Neuronal stem cell (in vitro differentiated cells): ENCODE data around the gene OR8A1.
"Not testable (repeated sequence)": the region's sequence is repeated elsewhere in the genome, so short reads cannot be mapped to it uniquely, and the experiment has no call there.

Source experiments
- DNase-seq: peaks from one replicate; pipeline ENCODE4 v3.0.0-alpha.2; 2013; ENCODE audit warnings: low spot score
- H2AFZ ChIP-seq: one replicate; pipeline ENCODE4 v1.6.1; 2013; ENCODE audit warnings: mild to moderate bottlenecking, low read length, inconsistent platforms
- H2AK5ac ChIP-seq: 2 replicates; pipeline ENCODE4 v1.6.1; 2013; ENCODE audit warnings: low read depth, mild to moderate bottlenecking, inconsistent platforms, low read length, moderate library complexity, mixed read lengths
- H2BK120ac ChIP-seq: 2 replicates; pipeline ENCODE4 v1.6.1; 2013; ENCODE audit warnings: low read depth, mild to moderate bottlenecking, inconsistent platforms, low read length, moderate library complexity, mixed read lengths
- H2BK12ac ChIP-seq: one replicate; pipeline ENCODE4 v1.6.1; 2013; ENCODE audit warnings: low read length, inconsistent platforms
- H2BK15ac ChIP-seq: 2 replicates; pipeline ENCODE4 v1.6.1; 2013; ENCODE audit warnings: mild to moderate bottlenecking, low read length, inconsistent platforms, mixed read lengths
- H2BK5ac ChIP-seq: one replicate; pipeline ENCODE4 v1.6.1; 2013; ENCODE audit warnings: inconsistent platforms, mild to moderate bottlenecking, low read length, moderate library complexity
- H3K14ac ChIP-seq: one replicate; pipeline ENCODE4 v1.6.1; 2013; ENCODE audit warnings: low read length, inconsistent platforms
- H3K18ac ChIP-seq: 2 replicates; pipeline ENCODE4 v1.6.1; 2013; ENCODE audit warnings: low read length, inconsistent platforms
- H3K23ac ChIP-seq: 2 replicates; pipeline ENCODE4 v1.6.1; 2013; ENCODE audit warnings: low read depth, mild to moderate bottlenecking, mixed read lengths, low read length, inconsistent platforms; ENCODE audit not compliant: poor library complexity
- H3K27ac ChIP-seq: replicated peaks from 3 replicates; pipeline ENCODE4 v1.5.1; 2013; ENCODE audit warnings: low read length, inconsistent platforms
- H3K27me3 ChIP-seq, 3 experiments: 2 replicates each; pipeline ENCODE4 v1.6.1; 2013; ENCODE audit warnings: low read length in 3 of 3, mild to moderate bottlenecking in 2 of 3, inconsistent platforms in 1 of 3, low read depth in 1 of 3, mixed read lengths in 1 of 3, moderate library complexity in 1 of 3; ENCODE audit not compliant: control insufficient read depth in 3 of 3, insufficient read depth in 3 of 3
- H3K36me3 ChIP-seq, 2 donors: replicated peaks in 1 of 2; 2 replicates each; pipeline ENCODE4 v1.6.1; 2013; ENCODE audit warnings: low read length in 2 of 2; ENCODE audit not compliant: control insufficient read depth in 2 of 2, insufficient read depth in 2 of 2
- H3K4ac ChIP-seq: 2 replicates; pipeline ENCODE4 v1.6.1; 2013; ENCODE audit warnings: inconsistent platforms, mild to moderate bottlenecking, low read length, moderate library complexity
- H3K4me1 ChIP-seq, 2 donors: 1 replicate in 1 of 2; 2 replicates in 1 of 2; pipeline ENCODE4 v1.6.1; 2013; ENCODE audit warnings: low read length in 2 of 2, low read depth in 1 of 2; ENCODE audit not compliant: control insufficient read depth in 2 of 2, insufficient read depth in 1 of 2
- H3K4me2 ChIP-seq: one replicate; pipeline ENCODE4 v1.6.1; 2013; ENCODE audit warnings: mild to moderate bottlenecking, low read length, inconsistent platforms; ENCODE audit not compliant: insufficient read depth, poor library complexity, severe bottlenecking
- H3K4me3 ChIP-seq, 2 donors: 2 replicates each; pipeline ENCODE4 v1.5.1; 2013; ENCODE audit warnings: low read length in 2 of 2, mild to moderate bottlenecking in 2 of 2, inconsistent platforms in 1 of 2, moderate library complexity in 1 of 2
- H3K79me1 ChIP-seq: one replicate; pipeline ENCODE4 v1.6.1; 2013; ENCODE audit warnings: low read depth, mild to moderate bottlenecking, inconsistent platforms, low read length, moderate library complexity
- H3K9ac ChIP-seq: one replicate; pipeline ENCODE4 v1.6.1; 2013; ENCODE audit warnings: mild to moderate bottlenecking, low read depth, low read length, inconsistent platforms; ENCODE audit not compliant: poor library complexity
- H3K9me3 ChIP-seq, 2 donors: replicated peaks in 1 of 2; 2 replicates each; pipeline versions ENCODE3 to v1.6.1; 2013; ENCODE audit warnings: low read length in 2 of 2, mild to moderate bottlenecking in 2 of 2, inconsistent platforms in 1 of 2, low read depth in 1 of 2, mixed read lengths in 1 of 2, moderate library complexity in 1 of 2; ENCODE audit not compliant: control insufficient read depth in 2 of 2, insufficient read depth in 1 of 2
- H4K8ac ChIP-seq: one replicate; pipeline ENCODE4 v1.6.1; 2013; ENCODE audit warnings: low read depth, mild to moderate bottlenecking, inconsistent platforms, low read length, moderate library complexity
- H4K91ac ChIP-seq: one replicate; pipeline ENCODE4 v1.6.1; 2013; ENCODE audit warnings: low read length, low read depth, mild to moderate bottlenecking, inconsistent platforms; ENCODE audit not compliant: poor library complexity
- WGBS, 2 donors: extraction: QIAGEN DNeasy Blood & Tissue Kit; methylation state at CpG; one replicate each; pipeline ENCODE4 v1.1.7; 2013; ENCODE audit warnings: missing lambda C conversion rate in 2 of 2, mixed read lengths in 1 of 2; ENCODE audit not compliant: insufficient read length in 2 of 2, insufficient replicate concordance in 1 of 2; ENCODE audit errors: extremely low coverage in 2 of 2; 5-methylcytosine and 5-hydroxymethylcytosine counted together

OR8A1 gene

DNA sequence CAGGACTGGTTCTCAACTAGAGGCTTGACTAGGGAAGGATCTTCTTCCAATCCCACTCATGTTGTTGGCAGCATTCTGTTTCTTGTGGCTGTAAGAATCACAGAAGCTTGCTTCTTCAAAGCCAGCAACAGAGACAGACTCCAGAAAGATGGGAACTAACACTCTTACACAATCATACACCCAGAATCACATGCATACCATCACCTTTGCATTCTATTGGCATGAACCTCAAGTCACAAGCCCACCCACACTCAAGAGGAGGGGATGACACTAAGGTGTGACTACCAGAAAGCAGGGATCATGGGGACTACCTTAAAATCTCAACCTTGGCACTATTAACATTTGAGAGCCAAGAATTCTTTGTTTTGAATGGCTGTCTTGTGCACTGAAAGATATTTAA is 27.8 kb downstream of the OR8A1 start:
- no peak overlapping the region for H2AFZ ChIP-seq
- no peak overlapping the region for H2BK120ac ChIP-seq
- no peaks in the 10 kb centered on the region for H3K79me1 ChIP-seq

DNA sequence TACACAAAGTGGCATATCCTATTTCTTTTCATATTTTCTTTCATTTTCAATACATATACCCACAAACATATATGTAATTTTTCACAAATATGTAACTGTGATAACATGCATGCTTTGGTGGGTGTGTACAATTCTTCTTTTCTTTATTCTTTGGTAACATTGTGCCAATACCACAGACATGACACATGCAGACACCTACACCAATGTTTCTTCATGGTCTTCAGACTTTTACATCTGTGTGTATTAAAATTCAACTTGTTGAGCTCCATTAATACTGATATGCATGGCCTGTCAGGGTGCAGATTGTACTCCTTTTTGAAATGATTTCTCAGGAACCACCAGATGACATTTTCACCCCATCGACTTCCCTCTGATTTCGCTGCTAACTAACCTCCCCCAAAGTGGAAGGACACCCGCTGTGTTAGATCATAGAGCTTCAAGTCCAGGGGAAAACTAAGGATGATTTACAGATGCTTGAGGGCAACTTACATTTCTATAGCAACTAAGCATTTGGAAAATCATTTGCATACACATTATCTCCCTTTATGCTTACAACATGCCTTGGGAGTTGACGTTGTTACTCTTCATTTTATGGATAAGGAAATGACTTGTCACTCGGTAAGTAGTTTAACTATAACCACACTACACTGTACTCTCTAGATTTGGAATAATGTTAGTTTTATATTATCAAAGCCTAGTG is 31.0 kb downstream of the OR8A1 start:
- Histone ChIP-seq H2AFZ (no peak overlapping the region), H3K4me3 (no peak overlapping the region), H3K27me3 (no peaks in the 10 kb centered on the region), H3K36me3 (no peaks in the 10 kb centered on the region), H3K4ac (no peak overlapping the region), H2AK5ac (no peak overlapping the region), H3K79me1 (no peaks in the 10 kb centered on the region), H2BK15ac (no peak overlapping the region), H3K14ac (no peak overlapping the region), H3K18ac (no peak overlapping the region), H2BK120ac (no peak overlapping the region), H2BK12ac (no peak overlapping the region), H2BK5ac (no peak overlapping the region), H3K23ac (no peak overlapping the region), H4K91ac (no peak overlapping the region), H3K9ac (no peak overlapping the region), H4K8ac (no peak overlapping the region), H3K4me1 (peaks cover 0 to 4% of the 10 kb centered on the region in 2 donors), H3K4me2 (no peak overlapping the region), H3K27ac (no peak overlapping the region), H3K9me3 (no peaks in the 10 kb centered on the region)
- no CpG with 5 or more reads among the region's 5 CpGs for WGBS, 2 donors
- no peak for DNase-seq

More for the DNA sequence above, 27.8 kb downstream of the OR8A1 start:
- no peak overlapping the region for H4K8ac ChIP-seq
- no peak overlapping the region for H2BK15ac ChIP-seq
- no peak overlapping the region for H3K18ac ChIP-seq
- no peak for DNase-seq
- H3K27ac ChIP-seq, result no peak overlapping the region
- H3K14ac ChIP-seq, result no peak overlapping the region
- no peak overlapping the region for H4K91ac ChIP-seq
- no peak overlapping the region for H2BK12ac ChIP-seq
- no peak overlapping the region for H3K9ac ChIP-seq
- H3K4me1 ChIP-seq, result peaks cover 0 to 4% of the 10 kb centered on the region in 2 donors
- no peak overlapping the region for H3K4ac ChIP-seq
- H3K23ac ChIP-seq, result no peak overlapping the region
- no peak overlapping the region for H2AK5ac ChIP-seq
- no peak overlapping the region for H3K4me2 ChIP-seq
- no peak overlapping the region for H2BK5ac ChIP-seq
- no peaks in the 10 kb centered on the region for H3K27me3 ChIP-seq
- no peaks in the 10 kb centered on the region for H3K36me3 ChIP-seq
- H3K4me3 ChIP-seq, result no peak overlapping the region
- H3K9me3 ChIP-seq, result no peaks in the 10 kb centered on the region

DNA sequence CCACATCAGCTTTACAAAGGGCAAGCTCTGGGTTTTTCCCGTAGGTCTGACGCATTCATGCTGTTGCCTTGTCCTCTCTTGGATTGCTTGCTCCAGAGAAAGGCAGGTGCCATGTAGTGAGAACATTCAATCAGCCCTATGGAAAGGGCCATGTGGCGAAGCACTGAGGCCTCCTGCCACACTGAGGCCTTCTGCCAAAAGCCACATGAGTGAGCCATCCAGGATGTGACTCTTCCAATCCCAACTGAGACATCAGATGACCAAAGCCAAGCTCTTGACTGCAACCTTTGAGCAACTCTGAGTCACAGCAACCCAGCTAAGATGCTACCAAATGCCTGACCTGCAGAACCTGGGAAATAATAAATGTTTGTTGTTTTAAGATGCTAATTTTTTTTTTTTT is 32.4 kb downstream of the OR8A1 start:
- Histone ChIP-seq H3K18ac (no peak overlapping the region), H3K36me3 (no peaks in the 10 kb centered on the region), H2BK15ac (no peak overlapping the region), H3K4me1 (peaks cover 0 to 4% of the 10 kb centered on the region in 2 donors), H3K27me3 (no peaks in the 10 kb centered on the region), H2AFZ (no peak overlapping the region), H3K9ac (no peak overlapping the region), H3K27ac (no peak overlapping the region), H4K91ac (no peak overlapping the region), H3K9me3 (no peaks in the 10 kb centered on the region), H3K4ac (no peak overlapping the region), H3K4me3 (no peak overlapping the region), H2AK5ac (no peak overlapping the region), H3K4me2 (no peak overlapping the region), H3K79me1 (no peaks in the 10 kb centered on the region), H2BK12ac (no peak overlapping the region), H4K8ac (no peak overlapping the region), H2BK120ac (no peak overlapping the region), H3K14ac (no peak overlapping the region), H2BK5ac (no peak overlapping the region), H3K23ac (no peak overlapping the region)
- DNase-seq, result no peak
- no CpG with 5 or more reads among the region's 3 CpGs for WGBS, 2 donors

DNA sequence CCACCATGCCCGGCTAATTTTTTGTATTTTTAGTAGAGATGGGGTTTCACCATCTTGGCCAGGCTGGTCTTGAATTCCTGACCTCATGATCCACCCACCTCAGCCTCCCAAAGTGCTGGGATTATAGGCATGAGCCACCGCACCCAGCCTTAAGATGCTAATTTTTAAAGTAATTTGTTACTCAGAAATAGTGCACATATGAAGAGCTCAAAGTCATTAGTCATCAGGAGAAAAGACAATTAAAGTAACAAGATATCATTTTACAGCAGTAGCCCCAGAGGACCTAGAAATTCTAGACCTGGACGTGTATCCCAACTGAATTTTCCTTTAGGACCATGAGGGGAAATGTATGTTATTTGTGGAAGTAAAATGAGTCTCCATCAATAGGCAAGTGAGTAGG is 32.9 kb downstream of the OR8A1 start:
- not testable (repeated sequence) for H2AK5ac ChIP-seq, H2AFZ ChIP-seq, H3K23ac ChIP-seq, H3K4me2 ChIP-seq, H3K36me3 ChIP-seq, H3K4ac ChIP-seq, H3K27ac ChIP-seq, H2BK15ac ChIP-seq, H3K14ac ChIP-seq, H3K4me3 ChIP-seq, H3K79me1 ChIP-seq, H3K27me3 ChIP-seq, H3K18ac ChIP-seq, H3K4me1 ChIP-seq, H2BK12ac ChIP-seq, H3K9ac ChIP-seq, H2BK5ac ChIP-seq, H3K9me3 ChIP-seq, H2BK120ac ChIP-seq, DNase-seq, H4K91ac ChIP-seq, H4K8ac ChIP-seq
- no CpG with 5 or more reads among the region's 3 CpGs for WGBS, 2 donors
